GM12878 (cell line): ENCODE measurements around the gene CDC42EP3. TPM values are rescaled to one million over a fixed set of nuclear protein-coding genes. Genes with fewer than 3 reads are reported as not detected.
A peak's percentile ranks its signal among the peaks of the same experiment; 100 is the strongest.

Source experiments
- BCLAF1 ChIP-seq: fragments of 450-650 bp; IDR thresholded peaks from 2 replicates; pipeline ENCODE4 v1.6.1; 2017; ENCODE audit warnings: antibody characterized with exemption, mild to moderate bottlenecking, moderate library complexity
- BRCA1 ChIP-seq: IDR thresholded peaks from 2 replicates; pipeline ENCODE4 v1.6.1; 2011; ENCODE audit warnings: low read depth, low read length, improper control_type of control experiment
- CHD4 ChIP-seq: fragments of 200-600 bp; sonication (generic); IDR thresholded peaks from 2 replicates; pipeline ENCODE4 v1.6.1; 2016; ENCODE audit warnings: mild to moderate bottlenecking
- CREB1 ChIP-seq: IDR thresholded peaks from 2 replicates; pipeline ENCODE4 v1.6.1; 2012; ENCODE audit warnings: low read depth, mild to moderate bottlenecking, inconsistent platforms
- E4F1 ChIP-seq: fragments of 450-650 bp; IDR thresholded peaks from 2 replicates; pipeline ENCODE4 v1.6.1; 2018; ENCODE audit warnings: borderline replicate concordance, mild to moderate bottlenecking; ENCODE audit not compliant: partially characterized antibody
- ELK1 ChIP-seq: IDR thresholded peaks from 2 replicates; pipeline ENCODE4 v1.6.1; 2012; ENCODE audit warnings: low read depth, low read length, improper control_type of control experiment
- ETV6 ChIP-seq, 2 experiments: fragments of 450-650 bp in 1 of 2; IDR thresholded peaks in 1 of 2; conservative IDR thresholded peaks in 1 of 2; 2 replicates each; pipeline ENCODE4 v1.6.1; 2014; ENCODE audit warnings: antibody characterized with exemption in 1 of 2, borderline replicate concordance in 1 of 2, low read depth in 1 of 2, mild to moderate bottlenecking in 1 of 2, moderate library complexity in 1 of 2
- LARP7 ChIP-seq: fragments of 450-650 bp; IDR thresholded peaks from 2 replicates; pipeline ENCODE4 v1.6.1; 2017; ENCODE audit warnings: mild to moderate bottlenecking
- MYC ChIP-seq: IDR thresholded peaks from 2 replicates; pipeline ENCODE4 v1.6.1; 2011; ENCODE audit warnings: mild to moderate bottlenecking, low read length, moderate library complexity, inconsistent platforms; ENCODE audit not compliant: insufficient read depth, insufficient replicate concordance, insufficient read length, severe bottlenecking
- NR2F1 ChIP-seq: fragments of 450-650 bp; conservative IDR thresholded peaks from 2 replicates; pipeline ENCODE4 v1.6.1; 2017; ENCODE audit warnings: mild to moderate bottlenecking
- POLR2A ChIP-seq: IDR thresholded peaks from 2 replicates; pipeline ENCODE4 v1.6.1; 2011; ENCODE audit warnings: low read depth, mild to moderate bottlenecking, low read length
- POLR2AphosphoS5 ChIP-seq: IDR thresholded peaks from 2 replicates; pipeline ENCODE4 v1.6.1; 2011; ENCODE audit warnings: mild to moderate bottlenecking, low read length, inconsistent platforms
- RAD21 ChIP-seq: IDR thresholded peaks from 2 replicates; pipeline ENCODE4 v1.6.1; 2011; ENCODE audit warnings: mild to moderate bottlenecking, low read depth, low read length, moderate library complexity; ENCODE audit not compliant: insufficient read depth
- SIX5 ChIP-seq: IDR thresholded peaks from 2 replicates; pipeline ENCODE4 v1.6.1; 2011; ENCODE audit warnings: mild to moderate bottlenecking, low read depth, low read length, moderate library complexity; ENCODE audit not compliant: severe bottlenecking
- SPI1 ChIP-seq: IDR thresholded peaks from 2 replicates; pipeline ENCODE4 v1.6.1; 2011; ENCODE audit warnings: low read depth, mild to moderate bottlenecking, low read length, moderate library complexity, borderline replicate concordance; ENCODE audit not compliant: insufficient read depth
- WRNIP1 ChIP-seq: IDR thresholded peaks from 2 replicates; pipeline ENCODE4 v1.6.1; 2011; ENCODE audit warnings: low read depth, low read length, improper control_type of control experiment, borderline replicate concordance
- ZBTB40 ChIP-seq: fragments of 450-650 bp; IDR thresholded peaks from 2 replicates; pipeline ENCODE4 v1.6.1; 2016; ENCODE audit warnings: mild to moderate bottlenecking, moderate library complexity, borderline replicate concordance
- ZNF207 ChIP-seq: fragments of 450-650 bp; IDR thresholded peaks from 2 replicates; pipeline ENCODE4 v1.6.1; 2014; ENCODE audit warnings: antibody characterized with exemption, mild to moderate bottlenecking, borderline replicate concordance
- polyA plus RNA-seq, 11 experiments: library from polyadenylated mRNA; depleted of rRNA in 4 of 11; unstranded in 6 of 11; stranded (reverse) in 5 of 11; fragments of >200 nt; fragmentation: Nextera tagmentation in 4 of 11; fragmentation: Illumina TruSeq in 1 of 11; extraction: Ambion mirVana in 4 of 11; extraction: Trizol in 1 of 11; gene quantifications; 1 replicate in 1 of 11; 2 replicates in 10 of 11; pipeline versions ENCODE4 v1.2.1 to v1.2.3, GENCODE V29; 2011 to 2016; ENCODE audit warnings: inconsistent platforms in 2 of 11, missing spikeins in 2 of 11, low read depth in 1 of 11
- total RNA-seq, 4 experiments: library from RNA; depleted of rRNA in 3 of 4; stranded (reverse); fragments of >200 nt in 3 of 4; fragmentation: Illumina TruSeq in 1 of 4; extraction: Trizol in 1 of 4; gene quantifications; 2 replicates each; pipeline versions ENCODE4 v1.2.1 to v1.2.3, GENCODE V29; 2013 to 2021

Gene CDC42EP3
- total and polyA plus RNA-seq, 10 of the 15 experiments (the other 5 are each of a cell fraction or from before 2014, with no cell fraction given), result 11.8 to 86.9 (median 52.9) TPM

GRCh38 chr2:37672104-37672869 lies 845 bp upstream of the CDC42EP3 start (continued):
- TF ChIP-seq ZBTB40 (0 out of 2 replicates have a peak, but pooled peaks have one; percentile 19), RAD21 (no peak), POLR2A (peak; percentile 51; the same call in 1 of the 2 replicates), ETV6 (conservative IDR thresholded peaks at IDR 0.05 in 1 of 2, IDR thresholded peaks at IDR 0.05 in 1 of 2; ENCODE audit: borderline replicate concordance in 1 of 2, low read depth in 1 of 2) (0 out of 4 replicates have a peak, but pooled peaks of 1 of the 2 experiments have one; percentile 37), E4F1 (no peak), SPI1 (no peak), MYC (no peak), POLR2AphosphoS5 (peak; percentile 51; the same call in 1 of the 2 replicates), LARP7 (peak; percentile 52; the same call in 1 of the 2 replicates), BCLAF1 (0 out of 2 replicates have a peak, but pooled peaks have one; percentile 52), SIX5 (no peak), CHD4 (no peak), WRNIP1 (no peak), ZNF207 (0 out of 2 replicates have a peak, but pooled peaks have one; percentile 20), NR2F1 (peak; percentile 88), CREB1 (no peak), ELK1 (peak; percentile 1; the same call in 1 of the 2 replicates), BRCA1 (no peak)
